ENCODE results near the gene EPC2. TPM values are rescaled to one million over a fixed set of nuclear protein-coding genes. Genes with fewer than 3 reads are reported as not detected.

EPC2 gene
- total and polyA plus RNA-seq, 2 donors (not counting 1 experiment from before 2014, with no cell fraction given): 18.0 to 72.3 TPM

GRCh38 chr2:148638543-148638942 lies 6.0 kb upstream of the EPC2 start:
- H3K79me2 ChIP-seq (ENCODE audit: control insufficient read depth, insufficient read depth, low read length): no peaks in the 10 kb centered on the region
- H3K9me3 ChIP-seq (ENCODE audit: control extremely low read depth in 1 of 3, control insufficient read depth in 2 of 3, insufficient read depth in 1 of 3, low read length in 2 of 3): no peaks in the 10 kb centered on the region
- no peak overlapping the region for H3K9ac ChIP-seq (ENCODE audit: low read length)
- no peak overlapping the region for H2AFZ ChIP-seq (ENCODE audit: insufficient read depth, low read depth, low read length, poor library complexity, severe bottlenecking)
- CTCF ChIA-PET: interaction anchor here (0.9 kb wide), 1 partner anchor 20 kb away, joined by 3 read pairs; no protein-coding TSS in a partner anchor
- intact Hi-C loops (cut with micrococcal nuclease): no loop called here
- POLR2A ChIA-PET: no interaction called here
- peaks cover 8% of the 10 kb centered on the region in 2 donors for H3K4me1 ChIP-seq (ENCODE audit: control insufficient read depth in 2 of 2, insufficient read depth in 2 of 2, low read length in 2 of 2)
- ATAC-seq (ENCODE audit: low read depth) (no peak), DNase-seq (no peak)
- no peak overlapping the region for H3K4me2 ChIP-seq (replicated peaks; ENCODE audit: low read depth, low read length, poor library complexity, severe bottlenecking)
- no peaks in the 10 kb centered on the region for H4K20me1 ChIP-seq (ENCODE audit: control insufficient read depth, insufficient read depth, low read length, poor library complexity, severe bottlenecking)
- TF ChIP-seq EZH2 (IDR thresholded peaks at IDR 0.05; ENCODE audit: borderline replicate concordance, insufficient read depth, low read depth, low read length, poor library complexity, severe bottlenecking) (no peak), CTCF (IDR thresholded peaks at IDR 0.05) (no peak)
- peaks cover 9% of the 10 kb centered on the region for H3K27me3 Mint-ChIP-seq
- no peak overlapping the region for H3K4me3 ChIP-seq (ENCODE audit: control extremely low read depth in 1 of 5, extremely low read depth in 1 of 5, insufficient read depth in 1 of 5, low read depth in 2 of 5, low read length in 4 of 5)
- WGBS (ENCODE audit: insufficient coverage): 90% methylated on average over 2 of the region's 5 CpGs
- no peak overlapping the region for H3K4me3 Mint-ChIP-seq
- H3K36me3 ChIP-seq (replicated peaks in 1 of 2; ENCODE audit: control extremely low read depth in 1 of 2, control insufficient read depth in 1 of 2, extremely low read depth in 1 of 2, insufficient read depth in 2 of 2, low read length in 1 of 2): no peaks in the 10 kb centered on the region
- no peak overlapping the region for H3K27ac ChIP-seq (ENCODE audit: low read length in 2 of 2)
- no peaks in the 10 kb centered on the region for H3K9me3 Mint-ChIP-seq (ENCODE audit: insufficient read depth)
- peaks cover 6% of the 10 kb centered on the region for H3K4me1 Mint-ChIP-seq
- no peaks in the 10 kb centered on the region for H3K27me3 ChIP-seq (replicated peaks in 1 of 4; ENCODE audit: control extremely low read depth in 1 of 4, control insufficient read depth in 3 of 4, insufficient read depth in 4 of 4, low read length in 3 of 4)
- H3K27ac Mint-ChIP-seq: no peak overlapping the region

GRCh38 chr2:148640767-148641166 lies 3.8 kb upstream of the EPC2 start:
- CTCF ChIA-PET: interaction anchor here (0.7 kb wide), 1 partner anchor 53 kb away, joined by 3 read pairs; no protein-coding TSS in a partner anchor
- no peak overlapping the region for H3K9ac ChIP-seq (ENCODE audit: low read length)
- POLR2A ChIA-PET: no interaction called here

More at GRCh38 chr2:148640767-148641166, 3.8 kb upstream of the EPC2 start:
- Mint-ChIP-seq H3K4me1 (peaks cover 12% of the 10 kb centered on the region), H3K4me3 (no peak overlapping the region), H3K27ac (no peak overlapping the region), H3K27me3 (no peaks in the 10 kb centered on the region), H3K9me3 (ENCODE audit: insufficient read depth) (no peaks in the 10 kb centered on the region)
- Histone ChIP-seq H3K4me1 (ENCODE audit: control insufficient read depth in 2 of 2, insufficient read depth in 2 of 2, low read length in 2 of 2) (peaks cover 12 to 14% of the 10 kb centered on the region in 2 donors), H3K27me3 (replicated peaks in 1 of 4; ENCODE audit: control extremely low read depth in 1 of 4, control insufficient read depth in 3 of 4, insufficient read depth in 4 of 4, low read length in 3 of 4) (no peaks in the 10 kb centered on the region), H3K9me3 (ENCODE audit: control extremely low read depth in 1 of 3, control insufficient read depth in 2 of 3, insufficient read depth in 1 of 3, low read length in 2 of 3) (no peaks in the 10 kb centered on the region), H3K4me3 (ENCODE audit: control extremely low read depth in 1 of 5, extremely low read depth in 1 of 5, insufficient read depth in 1 of 5, low read depth in 2 of 5, low read length in 4 of 5) (no peak overlapping the region), H3K79me2 (ENCODE audit: control insufficient read depth, insufficient read depth, low read length) (peaks cover 8% of the 10 kb centered on the region), H3K4me2 (replicated peaks; ENCODE audit: low read depth, low read length, poor library complexity, severe bottlenecking) (no peak overlapping the region), H4K20me1 (ENCODE audit: control insufficient read depth, insufficient read depth, low read length, poor library complexity, severe bottlenecking) (peaks cover 5% of the 10 kb centered on the region), H3K27ac (ENCODE audit: low read length in 2 of 2) (no peak overlapping the region), H3K36me3 (replicated peaks in 1 of 2; ENCODE audit: control extremely low read depth in 1 of 2, control insufficient read depth in 1 of 2, extremely low read depth in 1 of 2, insufficient read depth in 2 of 2, low read length in 1 of 2) (no peaks in the 10 kb centered on the region), H2AFZ (ENCODE audit: insufficient read depth, low read depth, low read length, poor library complexity, severe bottlenecking) (no peak overlapping the region)
- ATAC-seq (ENCODE audit: low read depth) (no peak), DNase-seq (no peak)
- intact Hi-C loops (cut with micrococcal nuclease): loop anchor here (10.0 kb wide), 2 partner anchors 136 to 796 kb away; partner anchors contain the start of gene ACVR2A
- WGBS (ENCODE audit: insufficient coverage): 92% methylated on average over 5 of the region's 5 CpGs
- no peak for TF ChIP-seq CTCF (IDR thresholded peaks at IDR 0.05)
- TF ChIP-seq EZH2 (IDR thresholded peaks at IDR 0.05; ENCODE audit: borderline replicate concordance, insufficient read depth, low read depth, low read length, poor library complexity, severe bottlenecking): no peak
